Chondrocyte (in vitro differentiated cells): ENCODE data around the gene DDX17. TPM values are rescaled to one million over a fixed set of nuclear protein-coding genes. Genes with fewer than 3 reads are reported as not detected.

Experiments
- DNase-seq: peaks from one replicate; pipeline ENCODE4 v3.0.0; 2021; ENCODE audit warnings: mixed read lengths, low spot score
- H3K27ac Mint-ChIP-seq: one replicate; pipeline ENCODE4 v1.8.0; 2021; ENCODE audit warnings: mild to moderate bottlenecking, moderate library complexity, mixed read lengths; ENCODE audit not compliant: unreplicated experiment
- H3K27me3 Mint-ChIP-seq: 2 replicates; pipeline ENCODE4 v1.8.0; 2021; ENCODE audit warnings: low read depth, mixed read lengths
- H3K36me3 Mint-ChIP-seq: 2 replicates; pipeline ENCODE4 v1.8.0; 2021; ENCODE audit warnings: low read depth, mixed read lengths
- H3K4me1 Mint-ChIP-seq: 2 replicates; pipeline ENCODE4 v1.8.0; 2021; ENCODE audit warnings: low read depth, mild to moderate bottlenecking, mixed read lengths
- H3K4me3 Mint-ChIP-seq: one replicate; pipeline ENCODE4 v1.8.0; 2021; ENCODE audit warnings: mild to moderate bottlenecking, moderate library complexity, mixed read lengths; ENCODE audit not compliant: unreplicated experiment
- H3K9me3 Mint-ChIP-seq: 2 replicates; pipeline ENCODE4 v1.8.0; 2021; ENCODE audit warnings: low read depth, mixed read lengths
- total RNA-seq: library from RNA; stranded (reverse); gene quantifications from 3 replicates; pipeline ENCODE4 v1.2.1, GENCODE V29; 2021
- TF ChIP-seq, protein P1 (sequence below): fragments of 200-600 bp; sonication (generic); IDR thresholded peaks from 2 replicates; pipeline ENCODE4 v1.5.0; 2021; ENCODE audit warnings: antibody characterized with exemption, mild to moderate bottlenecking, moderate library complexity

Gene DDX17
- total RNA-seq, 1 donor from 2014 or later, result 321 TPM

GRCh38 chr22:38440747-38441350 lies 65.3 kb downstream of the DDX17 start:
- Mint-ChIP-seq H3K27ac (no peak overlapping the region), H3K36me3 (peaks cover 2% of the 10 kb centered on the region), H3K4me3 (no peak overlapping the region), H3K4me1 (peaks cover 2% of the 10 kb centered on the region), H3K27me3 (peaks cover 30% of the 10 kb centered on the region), H3K9me3 (no peaks in the 10 kb centered on the region)
- TF ChIP-seq, protein P1, sequence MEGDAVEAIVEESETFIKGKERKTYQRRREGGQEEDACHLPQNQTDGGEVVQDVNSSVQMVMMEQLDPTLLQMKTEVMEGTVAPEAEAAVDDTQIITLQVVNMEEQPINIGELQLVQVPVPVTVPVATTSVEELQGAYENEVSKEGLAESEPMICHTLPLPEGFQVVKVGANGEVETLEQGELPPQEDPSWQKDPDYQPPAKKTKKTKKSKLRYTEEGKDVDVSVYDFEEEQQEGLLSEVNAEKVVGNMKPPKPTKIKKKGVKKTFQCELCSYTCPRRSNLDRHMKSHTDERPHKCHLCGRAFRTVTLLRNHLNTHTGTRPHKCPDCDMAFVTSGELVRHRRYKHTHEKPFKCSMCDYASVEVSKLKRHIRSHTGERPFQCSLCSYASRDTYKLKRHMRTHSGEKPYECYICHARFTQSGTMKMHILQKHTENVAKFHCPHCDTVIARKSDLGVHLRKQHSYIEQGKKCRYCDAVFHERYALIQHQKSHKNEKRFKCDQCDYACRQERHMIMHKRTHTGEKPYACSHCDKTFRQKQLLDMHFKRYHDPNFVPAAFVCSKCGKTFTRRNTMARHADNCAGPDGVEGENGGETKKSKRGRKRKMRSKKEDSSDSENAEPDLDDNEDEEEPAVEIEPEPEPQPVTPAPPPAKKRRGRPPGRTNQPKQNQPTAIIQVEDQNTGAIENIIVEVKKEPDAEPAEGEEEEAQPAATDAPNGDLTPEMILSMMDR, result no peak
- no peak for DNase-seq

- H3K4me3 Mint-ChIP-seq, result no peak overlapping the region
- H3K36me3 Mint-ChIP-seq, result peaks cover 2% of the 10 kb centered on the region
- no peak for DNase-seq
- H3K9me3 Mint-ChIP-seq, result no peaks in the 10 kb centered on the region
- peaks cover 2% of the 10 kb centered on the region for H3K4me1 Mint-ChIP-seq
- TF ChIP-seq, protein P1, result no peak
- no peak overlapping the region for H3K27ac Mint-ChIP-seq
- H3K27me3 Mint-ChIP-seq, result peaks cover 13% of the 10 kb centered on the region
Observed at GRCh38 chr22:38437416-38437815, 68.7 kb downstream of the DDX17 start.

DNA sequence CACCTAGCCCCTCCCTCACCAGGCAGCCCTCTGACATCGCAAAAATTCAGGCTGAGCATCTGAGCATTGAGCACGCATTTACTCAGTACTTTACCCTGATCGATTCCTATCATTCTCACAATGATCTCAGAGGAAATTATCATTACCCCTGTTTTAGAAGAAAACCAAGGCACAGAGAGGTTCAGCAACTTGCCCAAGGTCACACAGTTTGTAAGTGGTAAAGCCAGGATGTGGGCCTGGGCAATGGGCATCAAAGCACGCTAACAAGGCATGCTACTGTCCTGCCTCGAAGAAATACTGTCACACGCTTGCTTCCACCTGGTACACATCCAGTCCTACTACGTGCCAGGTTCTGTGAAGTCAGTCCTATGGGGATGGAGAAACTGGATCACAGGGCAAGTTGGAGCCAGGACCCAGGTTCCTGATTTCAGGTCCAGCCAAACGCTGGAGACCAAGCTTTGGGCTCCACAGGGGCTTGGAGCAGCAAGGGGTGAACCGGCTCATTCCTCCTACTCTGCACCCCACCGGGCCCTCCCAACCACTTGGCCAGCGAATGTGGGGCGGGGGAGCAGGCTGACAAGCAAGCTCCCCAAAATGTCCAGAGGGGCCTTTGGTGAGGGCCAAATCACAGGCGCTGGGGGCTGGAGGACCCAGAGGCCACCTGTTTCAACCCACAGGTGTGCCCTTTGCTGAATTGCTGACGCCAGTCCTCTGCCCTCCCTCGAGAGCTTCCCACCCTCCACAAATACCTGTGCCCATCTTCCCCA lies 69.3 kb downstream of the DDX17 start:
- no peaks in the 10 kb centered on the region for H3K9me3 Mint-ChIP-seq
- H3K4me1 Mint-ChIP-seq, result peaks cover 2% of the 10 kb centered on the region
- no peak overlapping the region for H3K27ac Mint-ChIP-seq
- H3K4me3 Mint-ChIP-seq, result no peak overlapping the region
- peaks cover 10% of the 10 kb centered on the region for H3K27me3 Mint-ChIP-seq
- TF ChIP-seq, protein P1, result no peak
- H3K36me3 Mint-ChIP-seq, result peaks cover 2% of the 10 kb centered on the region
- DNase-seq, result no peak

- Mint-ChIP-seq H3K27ac (no peak overlapping the region), H3K27me3 (peaks cover 8% of the 10 kb centered on the region), H3K36me3 (peaks cover 2% of the 10 kb centered on the region), H3K4me1 (no peaks in the 10 kb centered on the region), H3K4me3 (no peak overlapping the region), H3K9me3 (no peaks in the 10 kb centered on the region)
- no peak for DNase-seq
- TF ChIP-seq, protein P1, result no peak
Observed at GRCh38 chr22:38435965-38436364, 70.1 kb downstream of the DDX17 start.

- DNase-seq, result no peak
- Mint-ChIP-seq H3K27me3 (no peaks in the 10 kb centered on the region), H3K4me3 (no peak overlapping the region), H3K9me3 (no peaks in the 10 kb centered on the region), H3K36me3 (no peaks in the 10 kb centered on the region), H3K4me1 (no peaks in the 10 kb centered on the region), H3K27ac (no peak overlapping the region)
- TF ChIP-seq, protein P1, result peak; percentile 13
Observed at GRCh38 chr22:38435010-38435409, 71.1 kb downstream of the DDX17 start.
